H1 (cell line): ENCODE results near the gene RNF10.
A peak's percentile ranks its signal among the peaks of the same experiment; 100 is the strongest.

Source experiments
- BACH1 ChIP-seq: IDR thresholded peaks from 2 replicates; pipeline ENCODE4 v1.6.1; 2012; ENCODE audit warnings: low read length, improper control_type of control experiment
- CBX8 ChIP-seq: fragments of 300-800, 300-1000 bp; sonication (generic); IDR thresholded peaks from 2 replicates; pipeline ENCODE4 v1.7.1; 2016; ENCODE audit warnings: low read depth, low read length, borderline replicate concordance
- CEBPB ChIP-seq: IDR thresholded peaks from 2 replicates; pipeline ENCODE4 v1.6.1; 2012; ENCODE audit warnings: low read depth, low read length
- CHD1 ChIP-seq: IDR thresholded peaks from 2 replicates; pipeline ENCODE4 v1.6.1; 2012; ENCODE audit warnings: low read depth, low read length, improper control_type of control experiment
- E2F6 ChIP-seq: IDR thresholded peaks from 2 replicates; pipeline ENCODE4 v1.6.1; 2012; ENCODE audit warnings: inconsistent platforms
- JUND ChIP-seq: IDR thresholded peaks from 2 replicates; pipeline ENCODE4 v1.6.1; 2011; ENCODE audit warnings: mild to moderate bottlenecking, improper control_type of control experiment, low read length
- PHF8 ChIP-seq: fragments of 200-600 bp; sonication (generic); conservative IDR thresholded peaks from 2 replicates; pipeline ENCODE4 v1.7.1; 2012; ENCODE audit warnings: low read depth, mild to moderate bottlenecking, inconsistent platforms, low read length, moderate library complexity
- POLR2A ChIP-seq, 2 experiments: IDR thresholded peaks; 1 replicate in 1 of 2; 2 replicates in 1 of 2; pipeline ENCODE4 v1.6.1; 2011; ENCODE audit warnings: low read depth in 2 of 2, low read length in 2 of 2, mild to moderate bottlenecking in 2 of 2; ENCODE audit errors: control extremely low read depth in 1 of 2
- POLR2AphosphoS5 ChIP-seq: IDR thresholded peaks from 2 replicates; pipeline ENCODE4 v1.6.1; 2011; ENCODE audit warnings: low read depth, low read length
- SUZ12 ChIP-seq: fragments of 200-600 bp; sonication (generic); IDR thresholded peaks from 2 replicates; pipeline ENCODE4 v1.6.1; 2012; ENCODE audit warnings: mild to moderate bottlenecking, inconsistent platforms, low read length, moderate library complexity, mixed read lengths
- TAF1 ChIP-seq: IDR thresholded peaks from 2 replicates; pipeline ENCODE4 v1.6.1; 2011; ENCODE audit warnings: mild to moderate bottlenecking, low read depth, low read length
- TCF12 ChIP-seq: IDR thresholded peaks from 2 replicates; pipeline ENCODE4 v1.6.1; 2011; ENCODE audit warnings: low read depth, mild to moderate bottlenecking, low read length
- TF ChIP-seq, protein P1 (sequence below), 3 experiments: IDR thresholded peaks; 1 replicate in 2 of 3; 2 replicates in 1 of 3; pipeline versions ENCODE4 v1.5.1 to v1.6.1; 2011; ENCODE audit warnings: low read length in 3 of 3, mild to moderate bottlenecking in 3 of 3, inconsistent platforms in 2 of 3, low read depth in 1 of 3, moderate library complexity in 1 of 3; ENCODE audit not compliant: insufficient read depth in 1 of 3; ENCODE audit errors: control extremely low read depth in 1 of 3

GRCh38 chr12:120580787-120581723, 46.9 kb downstream of the RNF10 start, which contains the start of gene POP5:
- no peak for TF ChIP-seq BACH1
- TF ChIP-seq POLR2A (IDR thresholded peaks at IDR 0.05; ENCODE audit: control extremely low read depth in 1 of 2, low read depth in 2 of 2, low read length in 2 of 2), result peak; percentile 59 to 83
- peak; percentile 94 for TF ChIP-seq POLR2AphosphoS5
- TF ChIP-seq, protein P1, sequence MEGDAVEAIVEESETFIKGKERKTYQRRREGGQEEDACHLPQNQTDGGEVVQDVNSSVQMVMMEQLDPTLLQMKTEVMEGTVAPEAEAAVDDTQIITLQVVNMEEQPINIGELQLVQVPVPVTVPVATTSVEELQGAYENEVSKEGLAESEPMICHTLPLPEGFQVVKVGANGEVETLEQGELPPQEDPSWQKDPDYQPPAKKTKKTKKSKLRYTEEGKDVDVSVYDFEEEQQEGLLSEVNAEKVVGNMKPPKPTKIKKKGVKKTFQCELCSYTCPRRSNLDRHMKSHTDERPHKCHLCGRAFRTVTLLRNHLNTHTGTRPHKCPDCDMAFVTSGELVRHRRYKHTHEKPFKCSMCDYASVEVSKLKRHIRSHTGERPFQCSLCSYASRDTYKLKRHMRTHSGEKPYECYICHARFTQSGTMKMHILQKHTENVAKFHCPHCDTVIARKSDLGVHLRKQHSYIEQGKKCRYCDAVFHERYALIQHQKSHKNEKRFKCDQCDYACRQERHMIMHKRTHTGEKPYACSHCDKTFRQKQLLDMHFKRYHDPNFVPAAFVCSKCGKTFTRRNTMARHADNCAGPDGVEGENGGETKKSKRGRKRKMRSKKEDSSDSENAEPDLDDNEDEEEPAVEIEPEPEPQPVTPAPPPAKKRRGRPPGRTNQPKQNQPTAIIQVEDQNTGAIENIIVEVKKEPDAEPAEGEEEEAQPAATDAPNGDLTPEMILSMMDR (IDR thresholded peaks at IDR 0.05; ENCODE audit: control extremely low read depth in 1 of 3, insufficient read depth in 1 of 3, low read depth in 1 of 3, low read length in 3 of 3), result no peak
- peak; percentile 83 for TF ChIP-seq PHF8
- no peak for TF ChIP-seq SUZ12
- TF ChIP-seq CBX8, result no peak
- TF ChIP-seq JUND, result no peak
- TF ChIP-seq E2F6, result no peak
- no peak for TF ChIP-seq TCF12
- no peak for TF ChIP-seq CHD1
- peak; percentile 95 for TF ChIP-seq TAF1
- no peak for TF ChIP-seq CEBPB
